DMS53 treated with DMSO at 0.1 percent for 48 hours (cell line): Measurements from ENCODE around the gene HSF4.
"Not testable (repeated sequence)": the region's sequence is repeated elsewhere in the genome, so short reads cannot be mapped to it uniquely, and the experiment has no call there.

ENCODE experiments used
- DNase-seq: peaks from one replicate; lab custom pipeline; 2025; ENCODE audit not compliant: unreplicated experiment; lab: John Stamatoyannopoulos, UW

Gene HSF4

GRCh38 chr16:67164599-67165061, at the start of gene HSF4:
HSF4 (plus strand) TSS chr16:67164745; CDS start chr16:67164812, 67 bp downstream.
- no peak for DNase-seq

DNA sequence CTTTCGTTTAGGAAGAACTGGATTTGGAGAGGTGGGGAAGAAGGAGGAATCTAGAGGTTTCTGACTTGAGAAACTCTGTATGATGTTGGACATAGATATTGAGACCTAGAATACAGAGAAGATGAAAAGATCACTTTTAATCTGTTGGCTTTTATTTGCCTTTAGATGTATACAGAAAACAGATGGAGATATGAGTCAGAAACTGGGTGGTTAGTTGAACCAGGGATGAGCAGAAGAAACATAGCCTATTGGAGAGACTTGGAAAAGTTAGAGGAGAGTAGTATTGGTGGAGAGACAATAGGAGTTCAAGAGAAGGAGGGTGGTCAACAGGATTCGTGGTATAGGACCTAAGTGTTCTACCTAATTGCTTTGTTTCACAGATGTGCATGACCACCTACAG, 49.8 kb upstream of the HSF4 start:
- DNase-seq: no peak

DNA sequence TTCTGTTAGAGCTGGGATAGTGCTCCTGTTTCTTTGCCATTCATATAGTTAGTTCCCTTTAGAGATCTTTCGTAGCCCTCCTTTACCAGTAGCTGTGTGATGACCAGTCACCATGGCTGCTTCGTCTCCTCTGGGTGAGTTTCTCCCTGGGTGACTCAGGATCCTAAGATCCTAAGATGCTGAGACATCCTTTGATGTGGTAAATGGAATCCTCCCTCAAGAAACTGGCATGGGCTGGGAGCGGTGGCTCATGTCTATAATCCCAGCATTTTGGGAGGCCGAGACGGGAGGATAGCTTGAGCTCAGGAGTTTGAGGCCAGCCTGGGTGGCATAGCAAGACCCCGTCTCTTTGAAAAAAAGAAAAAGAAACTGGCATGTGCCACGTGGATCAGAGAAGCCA, 48.9 kb upstream of the HSF4 start:
- no peak for DNase-seq

GRCh38 chr16:67116388-67117311, 47.9 kb upstream of the HSF4 start:
- no peak for DNase-seq

DNA sequence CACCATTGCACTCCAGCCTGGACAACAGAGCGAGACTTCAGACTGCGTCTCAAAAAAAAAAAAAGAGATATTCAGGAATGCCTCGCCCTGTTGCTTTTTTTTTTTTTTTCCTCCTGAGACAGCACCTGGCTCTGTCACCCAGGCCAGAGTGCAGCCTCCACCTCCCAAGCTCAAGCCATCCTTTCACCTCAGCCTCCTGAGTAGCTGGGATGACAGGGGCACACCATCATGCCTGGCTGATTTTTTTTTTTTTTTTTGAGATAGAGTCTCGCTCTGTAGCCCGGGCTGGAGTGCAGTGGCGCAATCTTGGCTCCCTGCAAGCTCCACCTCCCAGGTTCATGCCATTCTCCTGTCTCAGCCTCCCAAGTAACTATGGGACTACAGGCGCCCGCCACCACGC, 46.8 kb upstream of the HSF4 start:
- no peak for DNase-seq

DNA sequence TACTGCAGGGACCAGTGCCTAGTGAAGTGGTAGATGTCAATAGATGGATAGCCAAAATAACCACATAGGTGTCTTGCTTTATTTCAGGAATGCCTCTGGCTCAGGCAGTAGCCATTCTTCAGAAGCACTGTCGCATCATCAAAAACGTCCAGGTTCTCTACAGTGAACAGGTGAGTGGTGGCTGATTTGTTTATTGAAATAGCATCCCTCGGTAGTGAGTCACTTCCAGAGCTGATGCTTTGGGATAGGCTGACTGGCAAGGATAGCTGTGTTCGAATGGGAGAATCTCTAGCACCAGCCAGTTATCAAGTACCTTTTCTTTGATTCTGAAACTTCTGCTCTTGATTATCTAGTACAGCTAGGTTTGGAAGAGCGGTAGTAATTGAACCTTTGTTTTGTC, 44.5 kb upstream of the HSF4 start:
- DNase-seq: no peak

DNA sequence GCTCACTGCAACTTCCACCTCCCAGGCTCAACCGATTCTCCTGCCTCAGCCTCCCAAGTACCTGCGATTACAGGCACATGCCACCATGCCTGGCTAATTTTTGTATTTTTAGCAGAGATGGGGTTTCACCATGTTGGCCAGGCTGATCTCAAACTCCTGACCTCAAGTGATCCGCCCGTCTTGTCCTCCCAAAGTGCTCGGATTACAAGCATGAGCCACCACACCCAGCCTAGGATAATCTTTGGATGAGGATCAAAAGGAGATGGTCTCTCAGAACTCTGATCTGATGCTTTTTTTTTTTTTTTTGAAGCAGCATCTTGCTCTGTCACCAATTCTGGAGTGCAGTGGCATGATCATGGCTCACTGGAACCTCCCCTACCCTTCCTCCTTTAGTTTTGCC, 41.7 kb upstream of the HSF4 start:
- not testable (repeated sequence) for DNase-seq

- DNase-seq: no peak
These were observed 36.1 kb upstream of the HSF4 start for GRCh38 chr16:67128417-67128816.

DNA sequence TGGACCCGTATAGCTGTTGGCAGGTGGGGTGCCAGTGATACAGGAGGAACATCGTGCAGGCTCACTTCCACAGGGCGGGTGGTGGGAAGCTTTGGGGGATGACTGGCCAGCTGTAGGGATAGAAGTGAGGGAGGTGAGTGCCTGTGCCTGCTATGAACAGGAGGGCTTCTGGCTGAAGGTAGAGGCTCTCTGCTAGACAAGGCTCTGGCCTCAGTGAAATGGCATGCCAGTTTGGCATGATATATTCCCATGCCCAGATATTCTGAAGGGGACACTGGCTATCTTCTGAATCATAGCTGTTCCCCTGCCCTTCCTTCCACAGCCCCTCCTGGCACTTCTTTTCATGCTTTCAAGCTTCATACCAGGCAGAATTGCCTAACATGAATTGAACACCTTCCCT, 35.7 kb upstream of the HSF4 start:
- no peak for DNase-seq

GRCh38 chr16:67129422-67129821, 35.1 kb upstream of the HSF4 start:
- no peak for DNase-seq

GRCh38 chr16:67137605-67138004, 26.9 kb upstream of the HSF4 start:
- no peak for DNase-seq

DNA sequence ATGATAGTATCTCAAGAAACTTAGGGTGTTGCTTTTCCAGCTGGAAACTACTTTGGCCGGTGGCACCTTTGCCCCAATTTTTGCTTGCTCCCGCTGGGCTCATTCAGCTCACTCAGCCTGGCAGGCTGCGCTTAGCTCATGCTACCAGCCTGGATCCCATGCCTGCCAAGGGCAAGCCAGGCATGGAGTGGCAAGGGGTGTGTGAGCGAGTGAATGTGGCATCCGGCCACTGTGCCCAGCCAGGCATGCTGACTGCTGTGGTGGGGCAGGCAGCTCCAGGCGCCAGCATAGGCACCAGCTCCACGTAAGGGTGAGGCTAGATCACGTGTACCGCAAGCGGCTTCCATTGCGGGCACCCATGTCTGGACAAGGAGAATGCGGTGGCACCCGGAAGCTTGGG, 23.2 kb upstream of the HSF4 start:
- no peak for DNase-seq

DNA sequence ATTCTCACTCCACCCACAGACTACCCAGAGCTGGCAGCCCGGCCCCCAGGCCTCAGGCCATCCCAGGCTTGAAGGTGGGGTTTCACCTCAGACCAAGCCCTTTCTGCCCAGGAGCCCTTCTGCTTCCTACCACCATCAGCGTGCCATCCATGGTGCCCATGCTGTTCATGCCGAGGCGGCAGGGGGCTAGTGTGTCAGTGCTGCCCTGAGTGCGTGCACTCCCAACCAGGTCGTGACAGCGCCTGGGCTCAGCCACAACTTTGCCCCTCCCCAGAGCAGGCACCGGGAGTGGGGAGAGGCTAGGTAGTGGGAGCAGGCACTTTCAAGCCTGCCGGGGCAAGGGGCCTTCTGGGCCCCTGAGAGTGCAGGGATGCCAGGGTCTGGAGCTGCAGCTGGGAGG, 22.2 kb upstream of the HSF4 start:
- DNase-seq: no peak

DNA sequence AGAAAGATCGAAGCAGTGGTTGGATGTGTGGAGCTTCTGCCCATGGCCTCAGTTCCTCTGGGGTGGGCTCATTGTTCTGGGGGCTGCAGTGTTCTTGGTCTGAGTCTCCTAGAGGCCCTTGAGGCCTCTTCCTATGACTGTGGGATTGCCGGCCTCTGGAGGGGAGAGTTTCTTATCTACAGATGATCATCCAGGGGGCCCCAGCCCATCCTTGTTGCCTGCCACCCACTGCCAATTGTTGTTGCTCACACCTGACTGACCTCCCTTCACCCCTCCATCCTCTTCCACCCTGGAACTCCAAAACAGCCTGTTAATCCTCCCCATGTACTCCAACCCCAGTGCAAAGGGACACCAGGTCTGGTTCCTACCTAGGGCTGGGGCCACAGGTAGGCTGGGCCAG, 19.6 kb upstream of the HSF4 start:
- no peak for DNase-seq

GRCh38 chr16:67145746-67146145, 18.8 kb upstream of the HSF4 start:
- no peak for DNase-seq

DNA sequence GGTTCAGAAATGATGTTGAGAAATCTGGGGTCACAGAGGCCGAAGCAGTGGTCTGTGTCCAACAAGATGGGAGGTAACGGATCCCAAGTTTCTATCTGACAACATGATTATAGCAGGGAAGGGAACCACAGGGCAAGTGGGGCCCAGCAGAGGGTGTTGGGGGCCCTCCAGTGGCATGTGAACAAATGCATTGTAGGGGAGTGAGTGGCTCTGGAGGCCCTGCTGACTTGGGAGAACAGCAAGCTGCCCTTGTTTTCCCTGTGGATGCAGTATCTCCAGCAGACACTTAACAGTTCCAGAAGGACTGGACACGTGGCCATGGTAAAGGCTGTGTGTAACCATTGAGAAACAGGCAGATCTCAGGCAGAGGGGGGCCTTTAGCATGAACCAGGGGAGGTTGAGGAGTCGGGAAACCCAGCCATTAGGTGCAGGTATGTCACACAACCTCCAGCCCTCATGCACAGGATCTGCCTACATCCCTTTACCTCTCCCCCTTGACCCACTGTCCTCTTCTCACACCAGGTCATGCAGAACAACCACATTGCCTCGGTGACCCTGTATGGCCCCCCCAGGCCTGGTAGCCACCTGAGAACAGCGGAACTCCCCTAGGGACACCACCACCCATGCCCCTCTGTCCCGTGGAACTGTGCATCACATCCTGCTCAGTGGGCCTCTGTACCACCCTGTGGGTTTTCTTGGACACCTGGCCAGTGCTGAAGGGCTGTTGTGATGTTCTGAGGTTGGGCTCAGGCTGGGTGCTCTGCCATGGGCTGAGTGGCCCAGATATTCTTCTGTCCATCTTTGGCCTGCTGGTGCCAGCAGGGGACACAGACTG, 17.8 kb upstream of the HSF4 start:
- no peak for DNase-seq

DNA sequence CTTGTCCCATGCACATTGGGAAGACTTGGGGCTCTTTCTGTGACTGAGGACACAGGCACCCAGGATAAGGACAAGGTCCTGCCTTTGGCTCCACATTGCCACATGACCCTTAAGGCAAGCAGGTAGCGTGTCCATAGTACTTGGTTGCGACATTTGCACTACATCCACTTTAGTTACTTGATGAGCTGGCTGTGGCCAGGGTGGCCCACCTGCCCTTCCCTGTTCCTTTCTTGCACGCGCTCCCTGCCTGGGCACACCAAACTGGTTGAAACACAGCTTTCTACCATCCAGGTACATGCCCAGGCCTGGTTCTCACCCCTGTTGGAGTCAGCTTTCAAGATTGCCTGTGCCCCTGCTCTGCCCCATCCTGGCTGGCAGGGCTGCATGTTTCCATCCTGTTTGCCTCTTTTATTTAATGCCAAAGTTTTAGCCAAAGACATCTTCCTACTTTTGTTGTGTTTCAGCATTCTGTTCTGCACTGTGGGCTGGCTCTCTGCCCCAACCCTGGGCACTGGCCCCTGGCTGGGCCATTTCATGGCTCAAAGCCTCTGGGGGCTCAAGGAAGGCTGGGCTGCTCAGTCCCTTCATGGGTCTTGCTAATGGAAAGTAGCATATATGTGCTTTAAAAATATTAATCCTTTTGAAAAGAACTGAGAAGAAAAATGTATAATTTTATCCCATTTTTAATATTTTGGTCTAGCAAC, 17.0 kb upstream of the HSF4 start:
- DNase-seq: no peak

GRCh38 chr16:67148221-67148620, 16.3 kb upstream of the HSF4 start:
- DNase-seq: no peak

- DNase-seq: no peak
These were observed 15.8 kb upstream of the HSF4 start for GRCh38 chr16:67148656-67149275.

GRCh38 chr16:67149276-67150046, 15.1 kb upstream of the HSF4 start:
- DNase-seq: no peak
